ENCODE data around the gene DRAXIN. TPM values are rescaled to one million over a fixed set of nuclear protein-coding genes. Genes with fewer than 3 reads are reported as not detected.

The DRAXIN gene
- total RNA-seq, 1 experiment from 2014 or later = 20.5 TPM

GRCh38 chr1:11722538-11722937 is 31.0 kb downstream of the DRAXIN start:
- no peak overlapping the region for H3K4me2 ChIP-seq (ENCODE audit: insufficient read depth, insufficient read length, low read length)
- H3K4me1 ChIP-seq (ENCODE audit: insufficient read depth, low read length) = peaks cover 2% of the 10 kb centered on the region; the same call in 1 of the 2 replicates
- H2BK120ac ChIP-seq (ENCODE audit: low read depth, low read length, poor library complexity, severe bottlenecking) = no peak overlapping the region
- no peak overlapping the region for H3T11ph ChIP-seq (ENCODE audit: low read length)
- Mint-ChIP-seq H3K27me3 (ENCODE audit: low read depth) (no peaks in the 10 kb centered on the region; the same call in 1 of the 2 replicates), H3K4me3 (no peak overlapping the region), H3K36me3 (ENCODE audit: insufficient read depth in 1 of 3, low read depth in 3 of 3) (peaks cover 0 to 14% (median 2%) of the 10 kb centered on the region in 3 experiments; a peak in 3 of 7 replicates), H3K4me1 (peaks cover 26 to 27% of the 10 kb centered on the region in 2 experiments), H3K27ac (no peak overlapping the region), H3K9me3 (no peaks in the 10 kb centered on the region; a peak in 1 of 5 replicates)
- H3K23me2 ChIP-seq (ENCODE audit: insufficient read length, low read depth, low read length, poor library complexity, severe bottlenecking) = no peaks in the 10 kb centered on the region
- H4K20me1 ChIP-seq (ENCODE audit: control insufficient read depth, insufficient read depth, insufficient read length) = no peaks in the 10 kb centered on the region
- H4K8ac ChIP-seq (replicated peaks; ENCODE audit: insufficient read length, low read depth, low read length) = no peak overlapping the region
- H4K91ac ChIP-seq (ENCODE audit: insufficient read length, low read depth, low read length) = no peak overlapping the region
- H3K9ac ChIP-seq (ENCODE audit: extremely low read depth, insufficient read length, low read length) = no peak overlapping the region
- DNase-seq = no peak
- no peak overlapping the region for H3K18ac ChIP-seq (ENCODE audit: insufficient read length, low read depth, low read length)
- H2AFZ ChIP-seq (ENCODE audit: low read length) = no peak overlapping the region
- H4K5ac ChIP-seq (ENCODE audit: insufficient read length, low read depth, low read length) = no peak overlapping the region
- no peak overlapping the region for H2BK5ac ChIP-seq (ENCODE audit: insufficient read length, low read length)
- WGBS (ENCODE audit: extremely low coverage, insufficient read length, low lambda C conversion rate) = no CpG with 5 or more reads among the region's 2 CpGs
- H3K14ac ChIP-seq (ENCODE audit: insufficient read depth, low read length) = no peak overlapping the region
- no peaks in the 10 kb centered on the region for H3K9me3 ChIP-seq (ENCODE audit: control insufficient read depth, low read depth, low read length)
- H2BK20ac ChIP-seq (ENCODE audit: low read depth, low read length, poor library complexity, severe bottlenecking) = no peak overlapping the region
- H3K4ac ChIP-seq (ENCODE audit: low read depth, low read length) = no peak overlapping the region
- no peak overlapping the region for H2BK12ac ChIP-seq (ENCODE audit: insufficient read length, low read depth, low read length)
- no peaks in the 10 kb centered on the region for H3K27me3 ChIP-seq (ENCODE audit: insufficient read depth, low read length)
- H2AK5ac ChIP-seq (ENCODE audit: insufficient read length, low read length) = no peak overlapping the region
- H3K27ac ChIP-seq (ENCODE audit: insufficient read length, low read depth, low read length) = no peak overlapping the region
- H3K23ac ChIP-seq (ENCODE audit: insufficient read length, low read depth, low read length) = no peak overlapping the region
- H3K56ac ChIP-seq (ENCODE audit: insufficient read length, low read depth, low read length) = no peak overlapping the region
- no peaks in the 10 kb centered on the region for H3K79me1 ChIP-seq (ENCODE audit: insufficient read depth, low read depth, low read length, poor library complexity, severe bottlenecking)
- H2BK15ac ChIP-seq (ENCODE audit: low read depth, low read length) = no peak overlapping the region
- no peak for TF ChIP-seq CTCF (conservative IDR thresholded peaks at IDR 0.05)
- no peaks in the 10 kb centered on the region for H3K79me2 ChIP-seq (ENCODE audit: insufficient read depth, low read length)

All from H9 (cell line).